ENCODE data around the gene PADI2.

DNA sequence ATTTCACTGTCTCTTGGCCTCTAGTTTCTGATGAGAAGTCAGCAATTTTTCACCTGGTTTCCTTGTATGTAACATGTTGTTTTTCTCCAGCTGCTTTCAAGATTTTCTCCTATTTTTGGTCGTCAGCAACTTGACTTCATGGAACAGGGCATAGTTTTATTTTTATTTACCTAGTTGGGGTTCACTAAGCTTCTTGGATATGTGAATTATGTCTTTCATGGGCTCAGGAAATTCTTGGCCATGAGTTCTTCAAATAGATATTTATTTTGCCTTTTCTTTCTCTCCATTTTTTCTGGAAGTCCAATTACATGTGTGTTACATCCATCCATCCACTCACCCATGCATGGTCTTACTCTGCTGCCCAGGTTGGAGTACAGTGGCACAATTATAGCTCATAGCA, 79.1 kb downstream of the PADI2 start:
- TF ChIP-seq, protein P1, sequence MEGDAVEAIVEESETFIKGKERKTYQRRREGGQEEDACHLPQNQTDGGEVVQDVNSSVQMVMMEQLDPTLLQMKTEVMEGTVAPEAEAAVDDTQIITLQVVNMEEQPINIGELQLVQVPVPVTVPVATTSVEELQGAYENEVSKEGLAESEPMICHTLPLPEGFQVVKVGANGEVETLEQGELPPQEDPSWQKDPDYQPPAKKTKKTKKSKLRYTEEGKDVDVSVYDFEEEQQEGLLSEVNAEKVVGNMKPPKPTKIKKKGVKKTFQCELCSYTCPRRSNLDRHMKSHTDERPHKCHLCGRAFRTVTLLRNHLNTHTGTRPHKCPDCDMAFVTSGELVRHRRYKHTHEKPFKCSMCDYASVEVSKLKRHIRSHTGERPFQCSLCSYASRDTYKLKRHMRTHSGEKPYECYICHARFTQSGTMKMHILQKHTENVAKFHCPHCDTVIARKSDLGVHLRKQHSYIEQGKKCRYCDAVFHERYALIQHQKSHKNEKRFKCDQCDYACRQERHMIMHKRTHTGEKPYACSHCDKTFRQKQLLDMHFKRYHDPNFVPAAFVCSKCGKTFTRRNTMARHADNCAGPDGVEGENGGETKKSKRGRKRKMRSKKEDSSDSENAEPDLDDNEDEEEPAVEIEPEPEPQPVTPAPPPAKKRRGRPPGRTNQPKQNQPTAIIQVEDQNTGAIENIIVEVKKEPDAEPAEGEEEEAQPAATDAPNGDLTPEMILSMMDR (IDR thresholded peaks at IDR 0.05): no peak
- TF ChIP-seq POLR2AphosphoS5 (IDR thresholded peaks at IDR 0.05) (no peak), POLR2A (IDR thresholded peaks at IDR 0.05) (no peak)

Data from upper lobe of left lung (tissue), 4 donors.